Transverse colon (tissue), 4 donors: ENCODE results near the gene B4GALNT1. TPM values are rescaled to one million over a fixed set of nuclear protein-coding genes. Genes with fewer than 3 reads are reported as not detected.

Source experiments
- DNase-seq: peaks from one replicate; pipeline ENCODE4 v3.0.0-alpha.2; 2019
- H3K27ac ChIP-seq, 4 donors: fragments of 200-600 bp; sonication (generic); 2 replicates each; pipeline ENCODE4 v1.5.1; 2016 to 2018; ENCODE audit warnings: inconsistent platforms in 4 of 4
- H3K27me3 ChIP-seq: fragments of 200-600 bp; sonication (generic); 2 replicates; pipeline ENCODE4 v1.5.1; 2017; ENCODE audit warnings: inconsistent platforms
- H3K36me3 ChIP-seq, 4 donors: fragments of 200-600 bp; sonication (generic); 2 replicates each; pipeline ENCODE4 v1.5.1; 2017 to 2019; ENCODE audit warnings: inconsistent platforms in 4 of 4
- H3K4me1 ChIP-seq, 4 donors: fragments of 200-600 bp; sonication (generic); 2 replicates each; pipeline ENCODE4 v1.5.1; 2017 to 2020; ENCODE audit warnings: inconsistent platforms in 4 of 4
- H3K4me3 ChIP-seq, 4 donors: fragments of 200-600 bp; sonication (generic); 1 replicate in 1 of 4; 2 replicates in 3 of 4; pipeline versions ENCODE4 v1.5.1 to v1.6.1; 2017 to 2019; ENCODE audit warnings: inconsistent platforms in 4 of 4
- H3K9me3 ChIP-seq, 2 donors: fragments of 200-600 bp; sonication (generic); 2 replicates each; pipeline ENCODE4 v1.5.1; 2017 to 2019; ENCODE audit warnings: inconsistent platforms in 2 of 2
- CTCF ChIP-seq, 5 experiments: fragments of 200-600 bp in 3 of 5; fragments of 450-650 bp in 2 of 5; sonication (generic) in 3 of 5; IDR thresholded peaks; 1 replicate in 2 of 5; 2 replicates in 3 of 5; pipeline ENCODE4 v1.5.1; 2016 to 2017; ENCODE audit warnings: antibody characterized with exemption in 5 of 5, inconsistent platforms in 3 of 5, mild to moderate bottlenecking in 2 of 5, moderate library complexity in 1 of 5
- EP300 ChIP-seq: sonication (generic); formaldehyde crosslinking; IDR thresholded peaks from one replicate; pipeline ENCODE4 v1.6.1; 2017; ENCODE audit warnings: antibody characterized with exemption, low read depth
- POLR2A ChIP-seq: fragments of 450-650 bp; IDR thresholded peaks from one replicate; pipeline ENCODE4 v1.6.1; 2016; ENCODE audit warnings: antibody characterized with exemption, mild to moderate bottlenecking, moderate library complexity
- POLR2AphosphoS5 ChIP-seq, 3 donors: sonication (generic); formaldehyde crosslinking; IDR thresholded peaks; one replicate each; pipeline ENCODE4 v1.6.1; 2016; ENCODE audit warnings: antibody characterized with exemption in 3 of 3
- WGBS, 2 donors: methylation state at CpG; one replicate each; pipeline ENCODE4 v1.1.5; 2018; ENCODE audit warnings: low coverage in 1 of 2; 5-methylcytosine and 5-hydroxymethylcytosine counted together
- in situ Hi-C, 4 donors: fragments of 200-750 bp; cut with MboI; loops; one replicate each; pipeline versions ENCODE4 v1.15.0 to v1.15.1; 2017; ENCODE audit warnings: low sequenced_read_pairs in 3 of 4, low pct_ligation_motif_present in 1 of 4, low pct_unique_long_range_greater_than_20kb in 1 of 4
- intact Hi-C: fragments of 100-400 bp; cut with DNase I; formaldehyde crosslinking; loops from one replicate; pipeline ENCODE4 v1.15.1; 2023; ENCODE audit warnings: low total_unique reads
- total RNA-seq, 4 donors: library from RNA; depleted of rRNA; stranded (reverse); fragments of >200 nt; gene quantifications; one replicate each; pipeline ENCODE4 v1.1.0, GENCODE V29; 2016

The B4GALNT1 gene
- total RNA-seq, 4 donors from 2014 or later = 0.68 to 6.4 (median 2.1) TPM; not detected in 1

- Histone ChIP-seq H3K4me3 (no peak overlapping the region), H3K27ac (no peak overlapping the region), H3K36me3 (no peaks in the 10 kb centered on the region), H3K9me3 (no peaks in the 10 kb centered on the region), H3K4me1 (no peaks in the 10 kb centered on the region), H3K27me3 (peaks cover 29% of the 10 kb centered on the region)
- WGBS, 2 donors = 100% methylated on average over 2 of the region's 2 CpGs
- TF ChIP-seq POLR2A (no peak), EP300 (no peak), POLR2AphosphoS5 (IDR thresholded peaks at IDR 0.05) (no peak), CTCF (IDR thresholded peaks at IDR 0.05) (no peak)
- in situ Hi-C loops (loop anchor here in 2 of 4 donors (5.0 kb wide), 2 partner anchors 38 to 43 kb away; no protein-coding TSS in a partner anchor), intact Hi-C loops (no loop called here)
- DNase-seq = no peak
These were observed 49.0 kb downstream of the B4GALNT1 start for GRCh38 chr12:57584050-57584449.

GRCh38 chr12:57583008-57583831 is 49.8 kb downstream of the B4GALNT1 start:
- 19 to 43% methylated on average over 6 to 13 of the region's 13 CpGs for WGBS, 2 donors
- TF ChIP-seq EP300 = no peak
- TF ChIP-seq POLR2AphosphoS5 (IDR thresholded peaks at IDR 0.05) = no peak
- TF ChIP-seq POLR2A = no peak
- peak; percentile 91 to 96 (median 93) for TF ChIP-seq CTCF (IDR thresholded peaks at IDR 0.05)
- intact Hi-C loops (loop anchor here (1.0 kb wide), 1 partner anchor 38 kb away; no protein-coding TSS in a partner anchor), in situ Hi-C loops (loop anchor here in 2 of 4 donors (5.0 kb wide), 2 partner anchors 39 to 44 kb away; no protein-coding TSS in a partner anchor)
- H3K9me3 ChIP-seq = no peaks in the 10 kb centered on the region
- peak; percentile 63 for DNase-seq
- H3K27me3 ChIP-seq = peaks cover 29% of the 10 kb centered on the region
- H3K4me1 ChIP-seq = no peaks in the 10 kb centered on the region
- no peak overlapping the region for H3K27ac ChIP-seq
- H3K4me3 ChIP-seq = no peak overlapping the region
- no peaks in the 10 kb centered on the region for H3K36me3 ChIP-seq

- Histone ChIP-seq H3K27ac (no peak overlapping the region), H3K36me3 (no peaks in the 10 kb centered on the region), H3K4me1 (no peaks in the 10 kb centered on the region), H3K9me3 (no peaks in the 10 kb centered on the region), H3K27me3 (peaks cover 22% of the 10 kb centered on the region), H3K4me3 (no peak overlapping the region)
- no peak for DNase-seq
- 96 to 100% methylated on average over 1 of the region's 1 CpG for WGBS, 2 donors
- intact Hi-C loops (no loop called here), in situ Hi-C loops (loop anchor here in 2 of 4 donors (5.0 kb wide), 2 partner anchors 40 to 45 kb away; no protein-coding TSS in a partner anchor)
- TF ChIP-seq EP300 = no peak
- TF ChIP-seq CTCF (IDR thresholded peaks at IDR 0.05) = no peak
- no peak for TF ChIP-seq POLR2AphosphoS5 (IDR thresholded peaks at IDR 0.05)
- no peak for TF ChIP-seq POLR2A
These were observed 50.6 kb downstream of the B4GALNT1 start for GRCh38 chr12:57582440-57582839.

GRCh38 chr12:57581802-57582201 is 51.2 kb downstream of the B4GALNT1 start:
- no peaks in the 10 kb centered on the region for H3K4me1 ChIP-seq
- no peak for DNase-seq
- H3K27me3 ChIP-seq = peaks cover 22% of the 10 kb centered on the region
- in situ Hi-C loops = loop anchor here in 2 of 4 donors (5.0 kb wide), 2 partner anchors 40 to 45 kb away; no protein-coding TSS in a partner anchor
- no peaks in the 10 kb centered on the region for H3K9me3 ChIP-seq
- H3K27ac ChIP-seq = no peak overlapping the region
- WGBS, 2 donors = 93% methylated on average over 1 of the region's 1 CpG; no CpG with 5 or more reads in 1 of the 2 donors
- no peaks in the 10 kb centered on the region for H3K36me3 ChIP-seq
- intact Hi-C loops = loop anchor here (2.0 kb wide), 1 partner anchor 45 kb away; no protein-coding TSS in a partner anchor
- TF ChIP-seq CTCF (IDR thresholded peaks at IDR 0.05) (no peak), POLR2A (no peak), POLR2AphosphoS5 (IDR thresholded peaks at IDR 0.05) (no peak), EP300 (no peak)
- H3K4me3 ChIP-seq = no peak overlapping the region
